GM19372 (cell line): ENCODE data around the gene EXOC3.

ENCODE experiments used
- ATAC-seq: cut with Tn5 transposase; IDR thresholded peaks from one replicate; pipeline ENCODE4 v1.9.1; 2021; ENCODE audit warnings: mild to moderate bottlenecking, low read depth, moderate library complexity; ENCODE audit not compliant: unreplicated experiment

EXOC3 gene

GRCh38 chr5:424301-425110, 18.5 kb upstream of the EXOC3 start:
- peak; percentile 86 for ATAC-seq

DNA sequence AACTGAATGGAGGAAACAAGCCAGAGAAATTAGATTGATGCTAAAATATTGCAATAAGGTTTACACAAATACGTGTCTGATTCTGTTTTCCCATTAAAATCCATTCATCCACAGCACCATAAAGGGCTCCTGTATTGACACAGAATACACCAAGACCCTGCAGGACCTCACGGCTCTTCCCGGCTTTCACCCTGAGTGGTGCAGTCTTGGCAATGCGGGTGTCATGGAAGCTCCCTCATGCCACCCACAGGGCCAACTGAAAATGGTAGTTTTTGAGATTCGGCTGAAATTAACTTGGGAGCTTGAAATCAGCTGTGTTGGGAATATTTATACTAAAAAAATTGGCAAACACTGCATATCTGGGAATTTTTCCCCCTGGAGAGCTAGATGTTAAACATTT, 17.3 kb upstream of the EXOC3 start:
- ATAC-seq, result no peak

DNA sequence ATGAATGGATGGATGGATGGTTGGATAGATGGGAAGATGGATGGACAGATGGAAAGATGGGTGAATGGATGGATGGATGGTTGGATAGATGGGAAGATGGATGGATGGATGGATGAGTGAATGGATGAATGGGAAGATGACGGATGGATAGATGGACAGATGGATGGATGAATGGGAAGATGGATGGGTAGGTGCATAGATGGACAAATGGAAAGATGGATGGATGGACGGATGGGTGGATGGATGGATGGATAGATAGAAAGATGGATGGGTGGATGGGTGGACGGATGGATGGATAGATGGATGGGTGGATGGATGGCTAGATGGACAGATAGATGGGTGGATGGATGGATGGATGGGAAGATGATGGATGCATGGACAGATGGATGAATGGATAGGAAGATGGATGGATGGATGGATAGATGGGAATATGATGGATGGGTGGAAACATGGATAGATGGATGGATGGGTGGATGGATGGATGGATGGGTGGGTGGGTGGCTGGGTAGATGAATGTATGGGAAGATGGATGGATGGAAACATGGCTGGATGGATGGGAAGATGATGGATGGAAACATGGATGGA, 16.5 kb upstream of the EXOC3 start:
- ATAC-seq, result no peak

DNA sequence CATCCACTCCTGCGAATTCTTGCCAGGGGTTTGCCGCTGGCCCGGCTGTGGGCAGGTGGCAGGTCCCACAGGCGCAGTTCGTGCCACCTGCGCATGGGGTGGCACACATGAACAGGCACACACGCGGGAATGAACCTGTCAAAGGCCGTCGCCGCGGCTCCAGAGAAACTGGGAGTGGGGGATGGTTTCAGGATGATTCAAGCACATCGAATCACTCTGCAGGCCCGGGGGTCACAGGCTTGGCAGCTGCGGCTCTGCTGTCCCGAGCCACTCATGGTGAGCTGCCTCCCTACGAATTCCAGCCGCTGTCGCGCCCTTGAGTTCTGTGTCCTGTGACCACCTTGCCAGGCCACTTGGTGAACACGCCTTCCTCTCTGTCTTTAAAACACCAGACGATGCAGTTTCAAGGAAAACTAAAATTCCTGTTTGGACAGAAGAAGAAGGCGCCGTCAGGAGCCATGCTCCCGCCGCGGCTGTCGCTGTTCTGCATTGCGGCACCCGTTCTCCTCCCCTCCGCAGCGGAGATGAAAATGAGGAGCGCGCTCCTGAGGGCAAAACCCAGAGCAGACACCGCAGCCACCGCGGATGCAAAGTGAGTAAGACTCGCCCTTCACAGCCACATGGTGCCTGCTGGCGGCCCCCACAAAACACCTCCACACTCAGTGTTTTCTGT, 15.4 kb upstream of the EXOC3 start:
- ATAC-seq, result no peak

DNA sequence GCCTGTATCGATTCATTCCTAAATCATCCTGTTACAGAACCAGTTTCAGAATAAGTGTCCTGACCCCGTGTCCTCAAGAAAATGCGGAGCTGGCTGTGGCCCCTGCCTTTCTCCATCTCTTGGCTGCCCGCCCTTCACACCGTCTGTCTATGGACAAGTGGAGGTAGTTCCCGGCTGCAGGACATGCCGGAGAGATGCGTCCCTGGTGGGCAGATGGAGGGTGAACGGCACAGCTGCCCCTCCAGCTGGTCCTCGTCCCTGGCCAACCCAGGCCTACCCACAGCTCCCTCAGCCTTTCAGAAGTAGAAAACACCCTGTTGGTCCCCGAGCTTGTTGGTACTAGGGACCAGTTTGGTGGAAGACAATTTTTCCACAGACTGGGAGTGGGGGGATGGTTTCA, 14.8 kb upstream of the EXOC3 start:
- ATAC-seq, result no peak

DNA sequence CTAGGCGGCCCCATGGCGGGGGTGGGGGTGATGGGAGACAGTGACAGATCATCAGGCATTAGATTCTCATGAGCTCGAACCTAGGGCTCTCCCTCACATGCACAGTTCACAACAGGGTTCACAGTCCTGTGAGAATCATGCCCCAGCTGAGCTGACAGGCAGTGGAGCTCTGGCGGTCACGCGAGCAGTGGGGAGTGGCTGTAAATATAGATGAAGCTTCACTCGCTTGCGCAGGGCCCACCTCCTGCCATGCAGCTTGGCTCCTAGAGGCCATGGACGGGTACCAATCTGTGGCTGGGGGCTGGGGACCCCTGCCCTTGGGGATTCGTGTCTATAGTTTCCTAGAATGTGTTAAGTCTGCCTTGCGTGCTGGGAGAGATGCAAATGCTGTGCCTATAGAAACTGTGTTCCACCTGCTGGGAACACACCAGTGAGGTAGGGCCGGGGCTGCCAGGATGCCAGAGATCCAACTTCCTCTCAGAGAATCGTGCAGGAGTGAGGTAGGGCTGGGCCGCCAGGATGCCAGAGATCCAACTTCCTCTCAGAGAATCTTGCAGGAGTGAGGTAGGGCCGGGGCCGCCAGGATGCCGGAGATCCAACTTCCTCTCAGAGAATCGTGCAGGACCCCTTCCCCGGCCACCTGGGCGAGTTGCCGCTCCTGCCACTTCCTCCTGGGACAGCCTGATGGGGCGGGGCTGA, 14.1 kb upstream of the EXOC3 start:
- ATAC-seq, result no peak

- ATAC-seq, result no peak
Measured at GRCh38 chr5:429453-430188, 13.4 kb upstream of the EXOC3 start.

GRCh38 chr5:430214-430925, 12.6 kb upstream of the EXOC3 start:
- ATAC-seq, result peak; percentile 12

DNA sequence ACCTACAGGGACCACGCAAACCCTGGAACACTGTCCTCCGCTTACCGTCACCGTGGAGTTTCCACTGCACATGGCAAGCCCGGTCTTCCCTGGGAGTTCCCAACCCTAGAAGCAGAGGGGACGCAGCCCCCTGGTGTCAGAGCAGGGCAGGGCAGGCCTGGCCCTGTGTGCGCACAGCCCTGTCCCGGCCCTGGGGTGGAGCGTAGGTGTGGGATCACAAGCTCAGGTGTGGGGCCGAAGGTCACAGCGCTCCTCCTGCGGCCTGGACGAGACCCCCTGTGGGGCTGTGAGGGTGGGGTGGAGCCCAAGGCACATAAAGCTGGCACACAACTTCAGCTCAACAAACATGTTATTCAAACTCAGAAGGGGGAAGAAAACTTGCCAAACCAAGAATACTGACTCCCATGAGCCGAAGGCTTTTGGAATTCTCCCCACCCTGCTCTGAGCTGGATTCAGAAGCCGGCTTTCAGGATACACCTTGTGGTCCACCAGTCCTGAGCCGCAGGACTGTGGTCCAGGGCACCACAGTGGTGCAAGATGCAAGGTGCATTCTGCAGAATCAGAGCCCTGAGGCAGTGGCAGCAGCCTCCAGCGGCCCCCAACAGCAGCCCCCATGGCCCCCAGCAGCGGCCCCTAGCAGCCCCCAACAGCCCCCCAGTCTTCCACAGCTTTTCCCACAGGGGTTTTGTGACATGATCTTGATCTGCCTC, 11.8 kb upstream of the EXOC3 start:
- ATAC-seq, result peak; percentile 85

- no peak for ATAC-seq
Measured at GRCh38 chr5:431711-432050, 11.3 kb upstream of the EXOC3 start.

GRCh38 chr5:432201-432927, 10.6 kb upstream of the EXOC3 start:
- ATAC-seq, result no peak

- ATAC-seq, result no peak
Measured at GRCh38 chr5:432928-433791, 9.8 kb upstream of the EXOC3 start.

- ATAC-seq, result no peak
Measured at GRCh38 chr5:433836-434235, 9.1 kb upstream of the EXOC3 start.

GRCh38 chr5:434443-435146, 8.4 kb upstream of the EXOC3 start:
- no peak for ATAC-seq

DNA sequence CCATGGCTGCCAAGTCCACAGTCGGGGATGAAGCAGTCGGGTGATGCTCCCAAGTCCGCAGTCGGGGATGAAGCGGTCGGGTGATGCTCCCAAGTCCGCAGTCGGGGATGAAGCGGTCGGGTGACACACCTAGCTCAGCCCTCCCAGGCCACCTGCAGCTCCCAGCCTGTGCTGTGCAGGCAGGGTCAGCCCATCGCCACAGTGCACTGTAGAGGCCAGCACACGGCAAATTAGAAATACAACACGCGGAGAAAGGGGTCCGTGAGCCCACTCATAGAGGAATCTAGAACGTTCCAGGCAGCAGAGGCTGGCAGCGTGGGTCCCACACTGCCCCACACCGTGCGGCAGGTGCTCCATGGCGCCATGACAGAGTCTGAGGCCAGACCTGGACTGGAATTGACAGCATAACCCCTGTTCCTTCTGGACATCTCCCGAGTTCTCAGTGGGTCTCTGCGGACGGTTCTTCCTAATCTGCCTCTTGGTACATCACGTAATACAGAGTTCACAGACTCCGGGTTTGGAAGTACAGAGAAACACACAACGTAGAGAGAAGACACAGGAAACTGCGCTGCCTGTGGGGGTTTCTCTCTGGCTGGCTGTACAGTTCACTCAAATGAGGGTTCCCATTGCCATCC, 7.7 kb upstream of the EXOC3 start:
- no peak for ATAC-seq

GRCh38 chr5:435961-436640, 6.9 kb upstream of the EXOC3 start:
- no peak for ATAC-seq
